Astrocyte (in vitro differentiated cells and primary cell): ENCODE results near the gene APOA4.

ENCODE experiments used
- EZH2 ChIP-seq: IDR thresholded peaks from 2 replicates; pipeline ENCODE4 v1.6.1; 2012; ENCODE audit warnings: mild to moderate bottlenecking, low read length, inconsistent platforms; ENCODE audit not compliant: insufficient read depth
- TF ChIP-seq, protein P1 (sequence below): IDR thresholded peaks from 2 replicates; pipeline ENCODE4 v1.5.1; 2011; ENCODE audit warnings: low read depth, mild to moderate bottlenecking, inconsistent platforms, low read length, moderate library complexity; ENCODE audit not compliant: insufficient read depth

DNA sequence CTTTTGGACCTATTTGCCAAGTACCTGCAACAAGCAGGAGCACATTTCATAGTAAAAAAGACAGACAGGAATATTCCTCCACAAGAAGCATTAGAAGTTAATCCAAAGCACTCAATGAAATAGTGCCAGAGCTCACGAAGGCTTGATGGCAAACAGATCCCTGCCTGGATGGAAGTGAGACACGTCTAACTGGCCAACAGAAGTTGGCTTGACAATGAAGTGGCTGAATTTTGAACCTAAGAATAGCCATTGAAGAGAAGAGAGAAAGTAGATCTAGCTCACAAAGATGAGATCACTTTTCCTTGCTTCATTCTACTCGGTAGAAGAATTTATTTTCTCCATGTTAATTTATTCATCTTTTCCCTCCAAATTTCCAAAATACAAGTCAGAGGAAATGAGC, 45.0 kb upstream of the APOA4 start:
- TF ChIP-seq, protein P1, sequence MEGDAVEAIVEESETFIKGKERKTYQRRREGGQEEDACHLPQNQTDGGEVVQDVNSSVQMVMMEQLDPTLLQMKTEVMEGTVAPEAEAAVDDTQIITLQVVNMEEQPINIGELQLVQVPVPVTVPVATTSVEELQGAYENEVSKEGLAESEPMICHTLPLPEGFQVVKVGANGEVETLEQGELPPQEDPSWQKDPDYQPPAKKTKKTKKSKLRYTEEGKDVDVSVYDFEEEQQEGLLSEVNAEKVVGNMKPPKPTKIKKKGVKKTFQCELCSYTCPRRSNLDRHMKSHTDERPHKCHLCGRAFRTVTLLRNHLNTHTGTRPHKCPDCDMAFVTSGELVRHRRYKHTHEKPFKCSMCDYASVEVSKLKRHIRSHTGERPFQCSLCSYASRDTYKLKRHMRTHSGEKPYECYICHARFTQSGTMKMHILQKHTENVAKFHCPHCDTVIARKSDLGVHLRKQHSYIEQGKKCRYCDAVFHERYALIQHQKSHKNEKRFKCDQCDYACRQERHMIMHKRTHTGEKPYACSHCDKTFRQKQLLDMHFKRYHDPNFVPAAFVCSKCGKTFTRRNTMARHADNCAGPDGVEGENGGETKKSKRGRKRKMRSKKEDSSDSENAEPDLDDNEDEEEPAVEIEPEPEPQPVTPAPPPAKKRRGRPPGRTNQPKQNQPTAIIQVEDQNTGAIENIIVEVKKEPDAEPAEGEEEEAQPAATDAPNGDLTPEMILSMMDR, result no peak
- TF ChIP-seq EZH2, result no peak
